ENCODE results near the gene PDCD2L.
"Not testable (repeated sequence)": the region's sequence is repeated elsewhere in the genome, so short reads cannot be mapped to it uniquely, and the experiment has no call there.

PDCD2L gene

GRCh38 chr19:34428549-34429285, 24.5 kb downstream of the PDCD2L start:
- DNase-seq (ENCODE audit: insufficient read length) (peak; percentile 45), FAIRE-seq (peak; percentile 44)
- TF ChIP-seq TAF1 (IDR thresholded peaks at IDR 0.05; ENCODE audit: borderline replicate concordance, low read depth, low read length): no peak
- no peak for TF ChIP-seq POLR2A (IDR thresholded peaks at IDR 0.05; ENCODE audit: low read depth, low read length)
- no peak for TF ChIP-seq POLR2AphosphoS5 (IDR thresholded peaks at IDR 0.05; ENCODE audit: low read depth, low read length)

DNA sequence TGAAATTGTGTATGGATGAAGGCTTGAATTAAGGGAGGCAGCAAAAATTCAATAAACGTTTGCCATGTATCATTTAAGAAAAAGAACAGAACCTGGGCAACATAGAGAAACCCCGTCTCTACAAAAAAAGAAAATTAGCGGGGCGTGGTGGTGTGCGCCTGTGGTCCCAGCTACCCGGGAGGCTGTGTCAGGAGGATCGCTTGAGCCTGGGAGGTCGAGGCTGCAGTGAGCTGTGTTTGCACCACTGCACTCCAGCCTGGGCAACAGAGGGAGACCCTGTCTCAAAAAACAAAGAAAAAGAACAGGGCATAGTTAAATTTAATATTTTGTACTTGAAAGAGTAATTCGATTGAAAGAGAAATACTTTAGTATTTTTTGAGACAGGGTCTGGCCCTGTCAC, 25.4 kb downstream of the PDCD2L start:
- DNase-seq (ENCODE audit: insufficient read length) (no peak), FAIRE-seq (no peak)
- TF ChIP-seq POLR2AphosphoS5 (IDR thresholded peaks at IDR 0.05; ENCODE audit: low read depth, low read length): no peak
- no peak for TF ChIP-seq TAF1 (IDR thresholded peaks at IDR 0.05; ENCODE audit: borderline replicate concordance, low read depth, low read length)
- TF ChIP-seq POLR2A (IDR thresholded peaks at IDR 0.05; ENCODE audit: low read depth, low read length): no peak

- DNase-seq (ENCODE audit: insufficient read length) (peak; percentile 46), FAIRE-seq (peak; percentile 75)
- TF ChIP-seq POLR2A (IDR thresholded peaks at IDR 0.05; ENCODE audit: low read depth, low read length): no peak
- TF ChIP-seq POLR2AphosphoS5 (IDR thresholded peaks at IDR 0.05; ENCODE audit: low read depth, low read length): no peak; the same call in 1 of the 2 replicates
- TF ChIP-seq TAF1 (IDR thresholded peaks at IDR 0.05; ENCODE audit: borderline replicate concordance, low read depth, low read length): no peak
Measured at GRCh38 chr19:34430738-34431625, 26.8 kb downstream of the PDCD2L start.

- TF ChIP-seq TAF1 (IDR thresholded peaks at IDR 0.05; ENCODE audit: borderline replicate concordance, low read depth, low read length): no peak
- no peak for TF ChIP-seq POLR2A (IDR thresholded peaks at IDR 0.05; ENCODE audit: low read depth, low read length)
- TF ChIP-seq POLR2AphosphoS5 (IDR thresholded peaks at IDR 0.05; ENCODE audit: low read depth, low read length): no peak
- FAIRE-seq (no peak), DNase-seq (ENCODE audit: insufficient read length) (no peak)
Measured at GRCh38 chr19:34431681-34432402, 27.6 kb downstream of the PDCD2L start.

GRCh38 chr19:34432797-34433196, 28.6 kb downstream of the PDCD2L start:
- FAIRE-seq (no peak), DNase-seq (ENCODE audit: insufficient read length) (no peak)
- TF ChIP-seq TAF1 (IDR thresholded peaks at IDR 0.05; ENCODE audit: borderline replicate concordance, low read depth, low read length) (no peak), POLR2A (IDR thresholded peaks at IDR 0.05; ENCODE audit: low read depth, low read length) (no peak), POLR2AphosphoS5 (IDR thresholded peaks at IDR 0.05; ENCODE audit: low read depth, low read length) (no peak)

- no peak for FAIRE-seq
- TF ChIP-seq TAF1 (IDR thresholded peaks at IDR 0.05; ENCODE audit: borderline replicate concordance, low read depth, low read length) (no peak), POLR2A (IDR thresholded peaks at IDR 0.05; ENCODE audit: low read depth, low read length) (no peak), POLR2AphosphoS5 (IDR thresholded peaks at IDR 0.05; ENCODE audit: low read depth, low read length) (no peak)
- no peak for DNase-seq (ENCODE audit: insufficient read length)
Measured at GRCh38 chr19:34436716-34437115, 32.5 kb downstream of the PDCD2L start.

GRCh38 chr19:34448191-34448590, 44.0 kb downstream of the PDCD2L start:
- TF ChIP-seq TAF1 (IDR thresholded peaks at IDR 0.05; ENCODE audit: borderline replicate concordance, low read depth, low read length): no peak
- TF ChIP-seq POLR2AphosphoS5 (IDR thresholded peaks at IDR 0.05; ENCODE audit: low read depth, low read length): no peak
- TF ChIP-seq POLR2A (IDR thresholded peaks at IDR 0.05; ENCODE audit: low read depth, low read length): no peak
- FAIRE-seq (no peak), DNase-seq (ENCODE audit: insufficient read length) (no peak)

DNA sequence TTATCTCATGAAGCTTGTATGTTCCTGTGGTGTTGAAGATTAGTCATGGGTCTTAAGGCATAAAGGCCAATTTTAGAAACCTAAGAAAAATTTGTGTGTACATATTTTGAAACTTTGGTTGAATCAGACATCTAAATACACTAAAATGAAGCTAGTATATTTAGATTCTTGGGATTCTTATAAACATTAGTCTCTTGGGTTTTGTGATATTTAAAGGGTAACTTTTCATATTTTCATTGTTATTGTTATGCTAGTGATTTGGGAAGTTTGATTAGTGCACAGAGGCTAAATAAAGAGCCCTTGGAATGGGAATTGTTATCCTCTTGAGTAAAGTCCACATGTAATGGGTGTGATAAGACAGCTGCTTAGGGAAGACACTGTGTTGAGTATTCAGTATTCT, 48.5 kb downstream of the PDCD2L start:
- FAIRE-seq: no peak
- TF ChIP-seq POLR2A (IDR thresholded peaks at IDR 0.05; ENCODE audit: low read depth, low read length) (no peak), POLR2AphosphoS5 (IDR thresholded peaks at IDR 0.05; ENCODE audit: low read depth, low read length) (no peak), TAF1 (IDR thresholded peaks at IDR 0.05; ENCODE audit: borderline replicate concordance, low read depth, low read length) (no peak)
- no peak for DNase-seq (ENCODE audit: insufficient read length)

GRCh38 chr19:34454091-34454490, 49.9 kb downstream of the PDCD2L start:
- no peak for DNase-seq (ENCODE audit: insufficient read length)
- FAIRE-seq: no peak
- TF ChIP-seq POLR2AphosphoS5 (IDR thresholded peaks at IDR 0.05; ENCODE audit: low read depth, low read length) (no peak), POLR2A (IDR thresholded peaks at IDR 0.05; ENCODE audit: low read depth, low read length) (no peak), TAF1 (IDR thresholded peaks at IDR 0.05; ENCODE audit: borderline replicate concordance, low read depth, low read length) (no peak)

- TF ChIP-seq POLR2A (IDR thresholded peaks at IDR 0.05; ENCODE audit: low read depth, low read length): no peak
- TF ChIP-seq TAF1 (IDR thresholded peaks at IDR 0.05; ENCODE audit: borderline replicate concordance, low read depth, low read length): no peak
- no peak for TF ChIP-seq POLR2AphosphoS5 (IDR thresholded peaks at IDR 0.05; ENCODE audit: low read depth, low read length)
- no peak for DNase-seq (ENCODE audit: insufficient read length)
- FAIRE-seq: no peak
Measured at GRCh38 chr19:34454685-34455084, 50.5 kb downstream of the PDCD2L start.

DNA sequence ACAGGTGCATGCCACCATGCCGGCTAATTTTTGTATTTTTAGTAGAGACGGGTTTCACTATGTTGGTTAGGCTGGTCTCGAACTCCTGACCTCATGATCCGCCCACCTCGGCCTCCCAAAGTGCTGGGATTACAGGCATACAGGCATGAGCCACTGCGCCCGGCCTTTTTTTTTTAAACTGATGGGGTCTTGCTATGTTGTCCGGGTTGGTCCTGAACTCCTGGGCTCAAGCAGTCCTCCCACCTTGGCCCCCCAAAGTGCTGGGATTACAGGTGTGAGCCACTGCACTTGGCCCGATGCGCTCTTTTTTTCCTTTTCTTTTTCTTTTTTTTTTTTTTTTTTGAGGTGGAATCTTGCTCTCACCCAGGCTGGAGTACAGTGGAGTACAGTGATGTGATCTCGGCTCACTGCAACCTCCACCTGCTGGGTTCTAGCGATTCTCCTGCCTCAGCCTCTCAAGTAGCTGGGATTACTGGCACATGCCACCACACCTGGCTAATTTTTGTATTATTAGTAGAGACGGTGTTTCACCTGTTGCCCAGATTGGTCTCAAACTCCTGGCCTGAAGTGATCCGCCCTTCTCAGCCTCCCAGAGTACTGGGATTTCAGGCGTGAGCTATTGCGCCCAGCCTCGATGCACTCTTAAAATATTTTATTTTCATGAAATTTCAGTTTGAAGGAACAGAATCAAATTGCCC, 51.7 kb downstream of the PDCD2L start:
- FAIRE-seq; DNase-seq (ENCODE audit: insufficient read length): not testable (repeated sequence)
